SU-DHL-6 (cell line): Measurements from ENCODE around the gene DKK2.

Experiments used
- H2AFZ ChIP-seq: fragments of 200-600 bp; sonication (generic); 2 replicates; pipeline ENCODE4 v1.6.1; 2014; ENCODE audit warnings: low read depth, mild to moderate bottlenecking, moderate library complexity, mixed read lengths, antibody characterized with exemption, low read length; ENCODE audit not compliant: severe bottlenecking
- H3F3A ChIP-seq: fragments of 200-600 bp; shearing (Covaris generic); 2 replicates; pipeline ENCODE4 v1.6.0; 2016; ENCODE audit warnings: antibody characterized with exemption, mild to moderate bottlenecking; ENCODE audit not compliant: insufficient read depth
- H3K27ac ChIP-seq: fragments of 200-600 bp; sonication (generic); 2 replicates; pipeline ENCODE4 v1.5.1; 2016; ENCODE audit warnings: low read depth, mild to moderate bottlenecking, low read length, moderate library complexity, mixed read lengths
- H3K27me3 ChIP-seq: fragments of 200-600 bp; sonication (generic), shearing (Covaris generic); 2 replicates; pipeline ENCODE4 v1.6.0; 2014; ENCODE audit warnings: mild to moderate bottlenecking, low read length
- H3K36me3 ChIP-seq: fragments of 200-600 bp; sonication (generic); 2 replicates; pipeline ENCODE4 v1.6.1; 2014; ENCODE audit warnings: mild to moderate bottlenecking, low read length, mixed read lengths
- H3K4me2 ChIP-seq: fragments of 300-600, 200-600 bp; shearing (Covaris generic), sonication (generic); 2 replicates; pipeline ENCODE4 v1.6.0; 2014; ENCODE audit warnings: low read length, low read depth, mild to moderate bottlenecking; ENCODE audit not compliant: poor library complexity, severe bottlenecking
- H3K4me3 ChIP-seq: fragments of 200-600 bp; sonication (generic); 2 replicates; pipeline ENCODE4 v1.5.1; 2014; ENCODE audit warnings: antibody characterized with exemption, low read length, mild to moderate bottlenecking, mixed read lengths; ENCODE audit not compliant: insufficient read depth, poor library complexity, severe bottlenecking
- H3K79me2 ChIP-seq: fragments of 200-600 bp; sonication (generic); 2 replicates; pipeline ENCODE4 v1.6.1; 2014; ENCODE audit warnings: mild to moderate bottlenecking, low read length, moderate library complexity; ENCODE audit not compliant: insufficient read depth
- H3K9ac ChIP-seq: fragments of 200-600 bp; sonication (generic); 2 replicates; pipeline ENCODE4 v1.7.0; 2014; ENCODE audit warnings: mild to moderate bottlenecking, low read length
- H3K9me2 ChIP-seq: fragments of 200-600 bp; sonication (generic); replicated peaks from 2 replicates; pipeline ENCODE4 v1.6.1; 2014; ENCODE audit warnings: low read length; ENCODE audit not compliant: insufficient read depth
- H3K9me3 ChIP-seq: fragments of 200-600 bp; sonication (generic); 2 replicates; pipeline ENCODE4 v1.6.1; 2014; ENCODE audit warnings: low read length, mixed read lengths; ENCODE audit not compliant: insufficient read depth
- H4K20me1 ChIP-seq: fragments of 200-600 bp; sonication (generic); 2 replicates; pipeline ENCODE4 v1.6.1; 2014; ENCODE audit warnings: low read depth, mild to moderate bottlenecking, antibody characterized with exemption, low read length, moderate library complexity, mixed read lengths
- EZH2phosphoT487 ChIP-seq: fragments of 200-600 bp; sonication (generic), shearing (Covaris generic); conservative IDR thresholded peaks from 2 replicates; pipeline ENCODE4 v1.6.1; 2018; ENCODE audit warnings: mild to moderate bottlenecking, antibody characterized with exemption, low read length, moderate library complexity, mixed read lengths
- TF ChIP-seq, protein P1 (sequence below): fragments of 200-600 bp; sonication (generic); IDR thresholded peaks from one replicate; pipeline ENCODE4 v1.5.1; 2017; ENCODE audit warnings: antibody characterized with exemption, mild to moderate bottlenecking, low read length, moderate library complexity; ENCODE audit not compliant: insufficient read depth, poor library complexity, severe bottlenecking

The DKK2 gene, protein sequence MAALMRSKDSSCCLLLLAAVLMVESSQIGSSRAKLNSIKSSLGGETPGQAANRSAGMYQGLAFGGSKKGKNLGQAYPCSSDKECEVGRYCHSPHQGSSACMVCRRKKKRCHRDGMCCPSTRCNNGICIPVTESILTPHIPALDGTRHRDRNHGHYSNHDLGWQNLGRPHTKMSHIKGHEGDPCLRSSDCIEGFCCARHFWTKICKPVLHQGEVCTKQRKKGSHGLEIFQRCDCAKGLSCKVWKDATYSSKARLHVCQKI

GRCh38 chr4:107035819-107036583, at the start of gene DKK2:
TSS of gene DKK2 (minus strand) at chr4:107036313. CDS start at chr4:107035591, 722 bp downstream.
- Histone ChIP-seq H3K9ac (no peak within 1 kb of the TSS), H3F3A (no peaks in the 10 kb centered on the region), H3K36me3 (no peaks in the 10 kb centered on the region), H2AFZ (no peak within 1 kb of the TSS), H3K27me3 (no peaks in the 10 kb centered on the region), H3K4me2 (no peak within 1 kb of the TSS), H4K20me1 (no peaks in the 10 kb centered on the region), H3K79me2 (no peaks in the 10 kb centered on the region), H3K9me3 (no peaks in the 10 kb centered on the region), H3K9me2 (no peaks in the 10 kb centered on the region), H3K4me3 (no peak within 1 kb of the TSS), H3K27ac (no peak within 1 kb of the TSS)
- TF ChIP-seq EZH2phosphoT487 = no peak
- TF ChIP-seq, protein P1, sequence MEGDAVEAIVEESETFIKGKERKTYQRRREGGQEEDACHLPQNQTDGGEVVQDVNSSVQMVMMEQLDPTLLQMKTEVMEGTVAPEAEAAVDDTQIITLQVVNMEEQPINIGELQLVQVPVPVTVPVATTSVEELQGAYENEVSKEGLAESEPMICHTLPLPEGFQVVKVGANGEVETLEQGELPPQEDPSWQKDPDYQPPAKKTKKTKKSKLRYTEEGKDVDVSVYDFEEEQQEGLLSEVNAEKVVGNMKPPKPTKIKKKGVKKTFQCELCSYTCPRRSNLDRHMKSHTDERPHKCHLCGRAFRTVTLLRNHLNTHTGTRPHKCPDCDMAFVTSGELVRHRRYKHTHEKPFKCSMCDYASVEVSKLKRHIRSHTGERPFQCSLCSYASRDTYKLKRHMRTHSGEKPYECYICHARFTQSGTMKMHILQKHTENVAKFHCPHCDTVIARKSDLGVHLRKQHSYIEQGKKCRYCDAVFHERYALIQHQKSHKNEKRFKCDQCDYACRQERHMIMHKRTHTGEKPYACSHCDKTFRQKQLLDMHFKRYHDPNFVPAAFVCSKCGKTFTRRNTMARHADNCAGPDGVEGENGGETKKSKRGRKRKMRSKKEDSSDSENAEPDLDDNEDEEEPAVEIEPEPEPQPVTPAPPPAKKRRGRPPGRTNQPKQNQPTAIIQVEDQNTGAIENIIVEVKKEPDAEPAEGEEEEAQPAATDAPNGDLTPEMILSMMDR = no peak

DNA sequence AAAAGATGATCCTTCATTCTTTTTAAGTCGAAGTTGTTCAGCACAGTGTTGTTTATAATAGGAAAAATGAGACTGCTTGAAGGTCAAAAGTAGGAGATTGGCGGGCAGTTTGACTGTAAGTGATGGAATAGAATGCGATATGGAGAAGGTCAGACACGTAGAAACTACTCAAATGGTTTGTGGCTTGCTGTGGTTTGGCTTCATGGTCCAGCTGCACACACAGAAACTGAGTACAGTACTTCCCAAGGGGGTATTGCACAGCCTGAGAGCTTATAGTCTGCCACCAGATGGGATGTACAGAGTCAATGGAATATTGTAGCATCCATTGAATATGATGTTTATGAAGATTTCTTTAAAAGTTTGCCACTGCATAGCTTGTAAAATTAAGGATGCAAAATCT, 41.1 kb upstream of the DKK2 start:
- Histone ChIP-seq H2AFZ (no peak overlapping the region), H3K9me2 (no peaks in the 10 kb centered on the region), H3F3A (no peaks in the 10 kb centered on the region), H3K4me3 (no peak overlapping the region), H3K27ac (no peak overlapping the region), H3K9me3 (no peaks in the 10 kb centered on the region), H4K20me1 (no peaks in the 10 kb centered on the region), H3K36me3 (no peaks in the 10 kb centered on the region), H3K9ac (no peak overlapping the region), H3K4me2 (no peak overlapping the region), H3K27me3 (no peaks in the 10 kb centered on the region), H3K79me2 (no peaks in the 10 kb centered on the region)
- no peak for TF ChIP-seq EZH2phosphoT487
- TF ChIP-seq, protein P1 = no peak

DNA sequence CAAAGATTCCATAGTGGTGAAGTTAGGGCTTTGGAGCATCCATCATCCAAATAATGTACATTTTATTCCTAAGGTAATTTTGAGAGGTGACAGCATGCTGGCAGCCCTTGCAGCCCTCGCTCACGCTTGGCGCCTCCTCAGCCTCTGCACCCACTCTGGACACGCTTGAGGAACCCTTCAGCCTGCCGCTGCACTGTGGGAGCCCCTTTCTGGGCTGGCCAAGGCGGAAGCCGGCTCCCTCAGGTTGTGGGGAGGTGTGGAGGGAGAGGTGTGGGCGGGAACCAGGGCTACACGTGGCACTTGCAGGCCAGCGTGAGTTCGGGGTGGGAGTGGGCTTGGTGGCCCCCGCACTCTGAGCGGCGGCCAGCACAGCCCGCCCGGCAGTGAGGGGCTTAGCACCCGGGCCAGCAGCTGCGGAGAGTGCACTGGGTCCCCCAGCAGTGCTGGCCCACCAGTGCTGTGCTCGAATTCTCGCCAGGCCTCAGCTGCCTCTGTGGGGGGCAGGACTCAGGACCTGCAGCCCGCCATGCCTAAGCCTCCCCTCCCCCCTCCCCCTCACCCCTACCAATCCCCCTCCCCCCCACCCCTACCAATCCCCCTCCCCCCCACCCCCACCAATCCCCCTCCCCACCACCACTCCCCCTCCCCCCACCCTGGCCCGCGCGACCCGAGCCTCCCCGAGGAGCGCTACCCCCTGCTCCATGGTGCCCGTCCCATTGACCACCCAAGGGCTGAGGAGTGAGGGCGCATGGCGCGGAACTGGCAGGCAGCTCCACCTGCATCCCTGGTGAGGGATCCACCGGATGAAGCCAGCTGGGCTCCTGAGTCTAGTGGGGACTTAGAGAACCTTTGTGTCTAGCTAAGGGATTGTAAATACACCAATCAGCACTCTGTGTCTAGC, 37.0 kb upstream of the DKK2 start:
- no peaks in the 10 kb centered on the region for H3K27me3 ChIP-seq
- no peaks in the 10 kb centered on the region for H3K9me2 ChIP-seq
- no peaks in the 10 kb centered on the region for H3K9me3 ChIP-seq
- no peak overlapping the region for H3K4me2 ChIP-seq
- H3K27ac ChIP-seq = no peak overlapping the region
- no peak overlapping the region for H2AFZ ChIP-seq
- no peak overlapping the region for H3K4me3 ChIP-seq
- H3F3A ChIP-seq = no peaks in the 10 kb centered on the region
- no peaks in the 10 kb centered on the region for H3K79me2 ChIP-seq
- H4K20me1 ChIP-seq = no peaks in the 10 kb centered on the region
- TF ChIP-seq EZH2phosphoT487 = no peak
- TF ChIP-seq, protein P1 = no peak
- no peaks in the 10 kb centered on the region for H3K36me3 ChIP-seq
- H3K9ac ChIP-seq = no peak overlapping the region
